HEK293 (cell line): ENCODE measurements around the gene SLC3A2.
A peak's percentile ranks its signal among the peaks of the same experiment; 100 is the strongest.

Experiments used
- KLF16 ChIP-seq: fragments of 450-650 bp; formaldehyde crosslinking; IDR thresholded peaks from 2 replicates; pipeline ENCODE4 v1.5.1; 2017; ENCODE audit warnings: missing biosample characterization, missing genetic modification characterization
- MZF1 ChIP-seq: fragments of 450-650 bp; formaldehyde crosslinking; IDR thresholded peaks from 2 replicates; pipeline ENCODE4 v1.5.1; 2017; ENCODE audit warnings: missing biosample characterization, missing genetic modification characterization, borderline replicate concordance
- WT1 ChIP-seq: fragments of 450-650 bp; formaldehyde crosslinking; IDR thresholded peaks from 2 replicates; pipeline ENCODE4 v1.5.1; 2016; ENCODE audit warnings: missing biosample characterization, missing genetic modification characterization
- YY2 ChIP-seq: fragments of 450-650 bp; formaldehyde crosslinking; IDR thresholded peaks from 2 replicates; pipeline ENCODE4 v1.5.1; 2016; ENCODE audit warnings: missing biosample characterization, missing genetic modification characterization
- ZBTB21 ChIP-seq: fragments of 450-650 bp; formaldehyde crosslinking; IDR thresholded peaks from 2 replicates; pipeline ENCODE4 v1.5.1; 2017; ENCODE audit warnings: missing biosample characterization, missing genetic modification characterization
- ZEB2 ChIP-seq: fragments of 450-650 bp; formaldehyde crosslinking; IDR thresholded peaks from 2 replicates; pipeline ENCODE4 v1.5.1; 2016; ENCODE audit warnings: missing biosample characterization, missing genetic modification characterization
- ZFP41 ChIP-seq: fragments of 450-650 bp; formaldehyde crosslinking; IDR thresholded peaks from 2 replicates; pipeline ENCODE4 v1.5.1; 2016; ENCODE audit warnings: missing biosample characterization, missing genetic modification characterization, borderline replicate concordance
- ZNF132 ChIP-seq: fragments of 450-650 bp; formaldehyde crosslinking; IDR thresholded peaks from 2 replicates; pipeline ENCODE4 v1.5.1; 2017; ENCODE audit warnings: missing biosample characterization, missing genetic modification characterization, borderline replicate concordance
- ZNF335 ChIP-seq: fragments of 450-650 bp; formaldehyde crosslinking; conservative IDR thresholded peaks from 2 replicates; pipeline ENCODE4 v1.5.1; 2016; ENCODE audit warnings: missing biosample characterization, missing genetic modification characterization
- ZNF473 ChIP-seq: fragments of 450-650 bp; formaldehyde crosslinking; IDR thresholded peaks from 2 replicates; pipeline ENCODE4 v1.5.1; 2017; ENCODE audit warnings: missing biosample characterization, missing genetic modification characterization
- ZNF501 ChIP-seq: fragments of 450-650 bp; formaldehyde crosslinking; IDR thresholded peaks from 2 replicates; pipeline ENCODE4 v1.5.1; 2016; ENCODE audit warnings: missing biosample characterization, missing genetic modification characterization
- ZNF555 ChIP-seq: fragments of 450-650 bp; formaldehyde crosslinking; conservative IDR thresholded peaks from 2 replicates; pipeline ENCODE4 v1.5.1; 2017; ENCODE audit warnings: missing biosample characterization, mild to moderate bottlenecking, missing genetic modification characterization, inconsistent platforms
- ZNF701 ChIP-seq: fragments of 450-650 bp; formaldehyde crosslinking; IDR thresholded peaks from 2 replicates; pipeline ENCODE4 v1.5.1; 2016; ENCODE audit warnings: missing biosample characterization, missing genetic modification characterization
- ZNF707 ChIP-seq: fragments of 450-650 bp; formaldehyde crosslinking; IDR thresholded peaks from 2 replicates; pipeline ENCODE4 v1.5.1; 2016; ENCODE audit warnings: missing biosample characterization, missing genetic modification characterization
- ZSCAN30 ChIP-seq: fragments of 450-650 bp; IDR thresholded peaks from 2 replicates; pipeline ENCODE4 v1.5.1; 2018; ENCODE audit warnings: missing biosample characterization, mild to moderate bottlenecking, missing genetic modification characterization, moderate library complexity
- TF ChIP-seq, protein P1 (sequence below): fragments of 450-650 bp; formaldehyde crosslinking; IDR thresholded peaks from 2 replicates; pipeline ENCODE4 v1.5.1; 2016; ENCODE audit warnings: missing biosample characterization, missing genetic modification characterization
- TF ChIP-seq, protein P2 (sequence below): fragments of 450-650 bp; formaldehyde crosslinking; IDR thresholded peaks from 2 replicates; pipeline ENCODE4 v1.5.1; 2017; ENCODE audit warnings: missing biosample characterization, missing genetic modification characterization
- TF ChIP-seq, protein P3 (sequence below): fragments of 450-650 bp; formaldehyde crosslinking; IDR thresholded peaks from 2 replicates; pipeline ENCODE4 v1.5.1; 2017; ENCODE audit warnings: missing biosample characterization, mild to moderate bottlenecking, missing genetic modification characterization, moderate library complexity
- TF ChIP-seq, protein P4 (sequence below): fragments of 450-650 bp; formaldehyde crosslinking; IDR thresholded peaks from 2 replicates; pipeline ENCODE4 v1.5.1; 2016; ENCODE audit warnings: missing biosample characterization, missing genetic modification characterization, borderline replicate concordance
- TF ChIP-seq, protein P5 (sequence below): fragments of 450-650 bp; formaldehyde crosslinking; IDR thresholded peaks from 2 replicates; pipeline ENCODE4 v1.5.1; 2016; ENCODE audit warnings: missing biosample characterization, missing genetic modification characterization
- TF ChIP-seq, protein P6 (sequence below): fragments of 450-650 bp; formaldehyde crosslinking; IDR thresholded peaks from 2 replicates; pipeline ENCODE4 v1.5.1; 2016; ENCODE audit warnings: missing biosample characterization, missing genetic modification characterization

SLC3A2 gene

DNA sequence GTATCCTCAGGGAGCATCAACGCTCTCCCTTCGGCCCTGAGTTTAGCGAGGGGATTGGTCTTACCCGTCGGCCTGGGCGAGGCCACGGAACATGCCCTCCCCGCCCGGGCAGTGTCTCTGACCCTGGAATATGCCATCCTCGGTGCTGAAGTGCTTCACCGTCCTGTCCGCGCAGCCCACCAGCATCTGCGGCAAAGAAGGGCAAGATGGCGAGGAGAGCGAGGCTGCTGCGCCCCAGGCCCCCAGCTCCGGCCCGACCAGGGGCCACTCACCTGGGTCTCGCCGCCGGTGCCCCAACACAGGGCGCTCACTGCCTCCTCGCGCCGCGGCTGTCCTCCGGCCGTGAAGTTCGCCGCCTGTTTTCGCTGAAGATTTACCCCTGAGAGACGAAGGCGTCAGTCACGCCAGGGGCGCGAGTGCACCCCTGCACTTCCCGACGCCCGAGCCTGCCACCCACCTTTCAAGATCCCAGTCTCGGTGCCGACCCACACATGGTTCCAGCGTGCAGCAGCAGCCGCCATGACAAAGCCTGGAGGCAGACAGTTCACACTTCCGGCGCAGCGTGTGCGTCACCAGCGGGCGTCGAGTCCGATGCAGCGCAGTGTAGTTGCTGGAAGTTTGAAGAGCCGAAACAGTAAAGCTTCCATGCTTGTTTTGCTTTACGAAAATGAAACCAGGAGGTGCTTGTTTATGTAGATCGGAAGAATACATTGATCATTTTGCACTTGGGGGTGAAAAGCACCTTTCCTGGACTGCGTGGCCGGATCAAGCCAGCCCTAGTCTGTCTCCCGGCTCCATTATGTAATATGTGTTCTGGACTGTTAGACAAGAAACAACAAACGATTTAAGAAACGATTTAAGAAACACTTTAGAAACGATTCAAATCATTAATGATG, 41.4 kb upstream of the SLC3A2 start, which contains the start of gene WDR74 (continued):
- TF ChIP-seq, protein P1, sequence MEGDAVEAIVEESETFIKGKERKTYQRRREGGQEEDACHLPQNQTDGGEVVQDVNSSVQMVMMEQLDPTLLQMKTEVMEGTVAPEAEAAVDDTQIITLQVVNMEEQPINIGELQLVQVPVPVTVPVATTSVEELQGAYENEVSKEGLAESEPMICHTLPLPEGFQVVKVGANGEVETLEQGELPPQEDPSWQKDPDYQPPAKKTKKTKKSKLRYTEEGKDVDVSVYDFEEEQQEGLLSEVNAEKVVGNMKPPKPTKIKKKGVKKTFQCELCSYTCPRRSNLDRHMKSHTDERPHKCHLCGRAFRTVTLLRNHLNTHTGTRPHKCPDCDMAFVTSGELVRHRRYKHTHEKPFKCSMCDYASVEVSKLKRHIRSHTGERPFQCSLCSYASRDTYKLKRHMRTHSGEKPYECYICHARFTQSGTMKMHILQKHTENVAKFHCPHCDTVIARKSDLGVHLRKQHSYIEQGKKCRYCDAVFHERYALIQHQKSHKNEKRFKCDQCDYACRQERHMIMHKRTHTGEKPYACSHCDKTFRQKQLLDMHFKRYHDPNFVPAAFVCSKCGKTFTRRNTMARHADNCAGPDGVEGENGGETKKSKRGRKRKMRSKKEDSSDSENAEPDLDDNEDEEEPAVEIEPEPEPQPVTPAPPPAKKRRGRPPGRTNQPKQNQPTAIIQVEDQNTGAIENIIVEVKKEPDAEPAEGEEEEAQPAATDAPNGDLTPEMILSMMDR (tag by site-specific recombination): no peak
- TF ChIP-seq ZNF707 (tag by site-specific recombination) (no peak), ZNF555 (tag by site-specific recombination) (no peak), ZNF701 (tag by site-specific recombination) (no peak), KLF16 (tag by site-specific recombination) (peak; percentile 57), MZF1 (tag by site-specific recombination) (no peak), ZNF335 (peak; percentile 83), WT1 (tag by site-specific recombination) (no peak), ZNF132 (tag by site-specific recombination) (no peak), YY2 (tag by site-specific recombination) (peak; percentile 93), ZNF501 (tag by site-specific recombination) (peak; percentile 88), ZNF473 (tag by site-specific recombination) (no peak), ZEB2 (tag by site-specific recombination) (0 out of 2 replicates have a peak, but pooled peaks have one; percentile 25), ZBTB21 (peak; percentile 58), ZFP41 (tag by site-specific recombination) (no peak), ZSCAN30 (tag by site-specific recombination) (peak; percentile 79)
- TF ChIP-seq, protein P2, sequence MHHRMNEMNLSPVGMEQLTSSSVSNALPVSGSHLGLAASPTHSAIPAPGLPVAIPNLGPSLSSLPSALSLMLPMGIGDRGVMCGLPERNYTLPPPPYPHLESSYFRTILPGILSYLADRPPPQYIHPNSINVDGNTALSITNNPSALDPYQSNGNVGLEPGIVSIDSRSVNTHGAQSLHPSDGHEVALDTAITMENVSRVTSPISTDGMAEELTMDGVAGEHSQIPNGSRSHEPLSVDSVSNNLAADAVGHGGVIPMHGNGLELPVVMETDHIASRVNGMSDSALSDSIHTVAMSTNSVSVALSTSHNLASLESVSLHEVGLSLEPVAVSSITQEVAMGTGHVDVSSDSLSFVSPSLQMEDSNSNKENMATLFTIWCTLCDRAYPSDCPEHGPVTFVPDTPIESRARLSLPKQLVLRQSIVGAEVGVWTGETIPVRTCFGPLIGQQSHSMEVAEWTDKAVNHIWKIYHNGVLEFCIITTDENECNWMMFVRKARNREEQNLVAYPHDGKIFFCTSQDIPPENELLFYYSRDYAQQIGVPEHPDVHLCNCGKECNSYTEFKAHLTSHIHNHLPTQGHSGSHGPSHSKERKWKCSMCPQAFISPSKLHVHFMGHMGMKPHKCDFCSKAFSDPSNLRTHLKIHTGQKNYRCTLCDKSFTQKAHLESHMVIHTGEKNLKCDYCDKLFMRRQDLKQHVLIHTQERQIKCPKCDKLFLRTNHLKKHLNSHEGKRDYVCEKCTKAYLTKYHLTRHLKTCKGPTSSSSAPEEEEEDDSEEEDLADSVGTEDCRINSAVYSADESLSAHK: peak; percentile 46; the same call in 1 of the 2 replicates
- TF ChIP-seq, protein P3, sequence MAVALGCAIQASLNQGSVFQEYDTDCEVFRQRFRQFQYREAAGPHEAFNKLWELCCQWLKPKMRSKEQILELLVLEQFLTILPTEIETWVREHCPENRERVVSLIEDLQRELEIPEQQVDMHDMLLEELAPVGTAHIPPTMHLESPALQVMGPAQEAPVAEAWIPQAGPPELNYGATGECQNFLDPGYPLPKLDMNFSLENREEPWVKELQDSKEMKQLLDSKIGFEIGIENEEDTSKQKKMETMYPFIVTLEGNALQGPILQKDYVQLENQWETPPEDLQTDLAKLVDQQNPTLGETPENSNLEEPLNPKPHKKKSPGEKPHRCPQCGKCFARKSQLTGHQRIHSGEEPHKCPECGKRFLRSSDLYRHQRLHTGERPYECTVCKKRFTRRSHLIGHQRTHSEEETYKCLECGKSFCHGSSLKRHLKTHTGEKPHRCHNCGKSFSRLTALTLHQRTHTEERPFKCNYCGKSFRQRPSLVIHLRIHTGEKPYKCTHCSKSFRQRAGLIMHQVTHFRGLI (tag by site-specific recombination): no peak
- TF ChIP-seq, protein P4, sequence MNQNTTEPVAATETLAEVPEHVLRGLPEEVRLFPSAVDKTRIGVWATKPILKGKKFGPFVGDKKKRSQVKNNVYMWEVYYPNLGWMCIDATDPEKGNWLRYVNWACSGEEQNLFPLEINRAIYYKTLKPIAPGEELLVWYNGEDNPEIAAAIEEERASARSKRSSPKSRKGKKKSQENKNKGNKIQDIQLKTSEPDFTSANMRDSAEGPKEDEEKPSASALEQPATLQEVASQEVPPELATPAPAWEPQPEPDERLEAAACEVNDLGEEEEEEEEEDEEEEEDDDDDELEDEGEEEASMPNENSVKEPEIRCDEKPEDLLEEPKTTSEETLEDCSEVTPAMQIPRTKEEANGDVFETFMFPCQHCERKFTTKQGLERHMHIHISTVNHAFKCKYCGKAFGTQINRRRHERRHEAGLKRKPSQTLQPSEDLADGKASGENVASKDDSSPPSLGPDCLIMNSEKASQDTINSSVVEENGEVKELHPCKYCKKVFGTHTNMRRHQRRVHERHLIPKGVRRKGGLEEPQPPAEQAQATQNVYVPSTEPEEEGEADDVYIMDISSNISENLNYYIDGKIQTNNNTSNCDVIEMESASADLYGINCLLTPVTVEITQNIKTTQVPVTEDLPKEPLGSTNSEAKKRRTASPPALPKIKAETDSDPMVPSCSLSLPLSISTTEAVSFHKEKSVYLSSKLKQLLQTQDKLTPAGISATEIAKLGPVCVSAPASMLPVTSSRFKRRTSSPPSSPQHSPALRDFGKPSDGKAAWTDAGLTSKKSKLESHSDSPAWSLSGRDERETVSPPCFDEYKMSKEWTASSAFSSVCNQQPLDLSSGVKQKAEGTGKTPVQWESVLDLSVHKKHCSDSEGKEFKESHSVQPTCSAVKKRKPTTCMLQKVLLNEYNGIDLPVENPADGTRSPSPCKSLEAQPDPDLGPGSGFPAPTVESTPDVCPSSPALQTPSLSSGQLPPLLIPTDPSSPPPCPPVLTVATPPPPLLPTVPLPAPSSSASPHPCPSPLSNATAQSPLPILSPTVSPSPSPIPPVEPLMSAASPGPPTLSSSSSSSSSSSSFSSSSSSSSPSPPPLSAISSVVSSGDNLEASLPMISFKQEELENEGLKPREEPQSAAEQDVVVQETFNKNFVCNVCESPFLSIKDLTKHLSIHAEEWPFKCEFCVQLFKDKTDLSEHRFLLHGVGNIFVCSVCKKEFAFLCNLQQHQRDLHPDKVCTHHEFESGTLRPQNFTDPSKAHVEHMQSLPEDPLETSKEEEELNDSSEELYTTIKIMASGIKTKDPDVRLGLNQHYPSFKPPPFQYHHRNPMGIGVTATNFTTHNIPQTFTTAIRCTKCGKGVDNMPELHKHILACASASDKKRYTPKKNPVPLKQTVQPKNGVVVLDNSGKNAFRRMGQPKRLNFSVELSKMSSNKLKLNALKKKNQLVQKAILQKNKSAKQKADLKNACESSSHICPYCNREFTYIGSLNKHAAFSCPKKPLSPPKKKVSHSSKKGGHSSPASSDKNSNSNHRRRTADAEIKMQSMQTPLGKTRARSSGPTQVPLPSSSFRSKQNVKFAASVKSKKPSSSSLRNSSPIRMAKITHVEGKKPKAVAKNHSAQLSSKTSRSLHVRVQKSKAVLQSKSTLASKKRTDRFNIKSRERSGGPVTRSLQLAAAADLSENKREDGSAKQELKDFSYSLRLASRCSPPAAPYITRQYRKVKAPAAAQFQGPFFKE (tag by site-specific recombination): no peak
- TF ChIP-seq, protein P5, sequence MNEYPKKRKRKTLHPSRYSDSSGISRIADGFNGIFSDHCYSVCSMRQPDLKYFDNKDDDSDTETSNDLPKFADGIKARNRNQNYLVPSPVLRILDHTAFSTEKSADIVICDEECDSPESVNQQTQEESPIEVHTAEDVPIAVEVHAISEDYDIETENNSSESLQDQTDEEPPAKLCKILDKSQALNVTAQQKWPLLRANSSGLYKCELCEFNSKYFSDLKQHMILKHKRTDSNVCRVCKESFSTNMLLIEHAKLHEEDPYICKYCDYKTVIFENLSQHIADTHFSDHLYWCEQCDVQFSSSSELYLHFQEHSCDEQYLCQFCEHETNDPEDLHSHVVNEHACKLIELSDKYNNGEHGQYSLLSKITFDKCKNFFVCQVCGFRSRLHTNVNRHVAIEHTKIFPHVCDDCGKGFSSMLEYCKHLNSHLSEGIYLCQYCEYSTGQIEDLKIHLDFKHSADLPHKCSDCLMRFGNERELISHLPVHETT (tag by site-specific recombination): peak; percentile 38; the same call in 1 of the 2 replicates
- TF ChIP-seq, protein P6, sequence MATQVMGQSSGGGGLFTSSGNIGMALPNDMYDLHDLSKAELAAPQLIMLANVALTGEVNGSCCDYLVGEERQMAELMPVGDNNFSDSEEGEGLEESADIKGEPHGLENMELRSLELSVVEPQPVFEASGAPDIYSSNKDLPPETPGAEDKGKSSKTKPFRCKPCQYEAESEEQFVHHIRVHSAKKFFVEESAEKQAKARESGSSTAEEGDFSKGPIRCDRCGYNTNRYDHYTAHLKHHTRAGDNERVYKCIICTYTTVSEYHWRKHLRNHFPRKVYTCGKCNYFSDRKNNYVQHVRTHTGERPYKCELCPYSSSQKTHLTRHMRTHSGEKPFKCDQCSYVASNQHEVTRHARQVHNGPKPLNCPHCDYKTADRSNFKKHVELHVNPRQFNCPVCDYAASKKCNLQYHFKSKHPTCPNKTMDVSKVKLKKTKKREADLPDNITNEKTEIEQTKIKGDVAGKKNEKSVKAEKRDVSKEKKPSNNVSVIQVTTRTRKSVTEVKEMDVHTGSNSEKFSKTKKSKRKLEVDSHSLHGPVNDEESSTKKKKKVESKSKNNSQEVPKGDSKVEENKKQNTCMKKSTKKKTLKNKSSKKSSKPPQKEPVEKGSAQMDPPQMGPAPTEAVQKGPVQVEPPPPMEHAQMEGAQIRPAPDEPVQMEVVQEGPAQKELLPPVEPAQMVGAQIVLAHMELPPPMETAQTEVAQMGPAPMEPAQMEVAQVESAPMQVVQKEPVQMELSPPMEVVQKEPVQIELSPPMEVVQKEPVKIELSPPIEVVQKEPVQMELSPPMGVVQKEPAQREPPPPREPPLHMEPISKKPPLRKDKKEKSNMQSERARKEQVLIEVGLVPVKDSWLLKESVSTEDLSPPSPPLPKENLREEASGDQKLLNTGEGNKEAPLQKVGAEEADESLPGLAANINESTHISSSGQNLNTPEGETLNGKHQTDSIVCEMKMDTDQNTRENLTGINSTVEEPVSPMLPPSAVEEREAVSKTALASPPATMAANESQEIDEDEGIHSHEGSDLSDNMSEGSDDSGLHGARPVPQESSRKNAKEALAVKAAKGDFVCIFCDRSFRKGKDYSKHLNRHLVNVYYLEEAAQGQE: peak; percentile 68
